SK-N-MC (cell line): Measurements from ENCODE around the gene NANOS3.

ENCODE experiments used
- EZH2 ChIP-seq: fragments of 200-600 bp; sonication (generic); IDR thresholded peaks from one replicate; pipeline ENCODE4 v1.6.1; 2017; ENCODE audit warnings: antibody characterized with exemption
- POLR2AphosphoS5 ChIP-seq: IDR thresholded peaks from 2 replicates; pipeline ENCODE4 v1.6.1; 2012; ENCODE audit warnings: mild to moderate bottlenecking, low read depth, low read length, borderline replicate concordance

- TF ChIP-seq EZH2, result no peak
- TF ChIP-seq POLR2AphosphoS5, result no peak
Observed at GRCh38 chr19:13869281-13869680, 7.7 kb upstream of the NANOS3 start.
